AG04449 (cell line): Measurements from ENCODE around the gene TRIM69.
A peak's percentile ranks its signal among the peaks of the same experiment; 100 is the strongest.
"Not testable (repeated sequence)": the region's sequence is repeated elsewhere in the genome, so short reads cannot be mapped to it uniquely, and the experiment has no call there.

Experiments used
- CTCF ChIA-PET: fragments of 350-600 bp; formaldehyde crosslinking; extraction: SDS; loops from one replicate; lab custom pipeline; 2021; ENCODE audit warnings: antibody characterized with exemption; lab: Yijun Ruan, JAX
- POLR2A ChIA-PET: fragments of 400-600, 350-600 bp; formaldehyde crosslinking; extraction: SDS; loops from one replicate; lab custom pipeline; 2020; ENCODE audit warnings: antibody characterized with exemption, inconsistent platforms; lab: Yijun Ruan, JAX
- DNase-seq: peaks from one replicate; pipeline ENCODE4 v3.0.0-alpha.2; 2010; ENCODE audit warnings: low read depth, low spot score
- H3K4me3 ChIP-seq: 2 replicates; pipeline ENCODE4 v1.5.1; 2011; ENCODE audit warnings: low read depth, mild to moderate bottlenecking, control low read depth, low read length
- TF ChIP-seq, protein P1 (sequence below): IDR thresholded peaks from one replicate; pipeline ENCODE4 v1.5.1; 2011; ENCODE audit warnings: mild to moderate bottlenecking, moderate library complexity, low read length, control low read depth, inconsistent platforms; ENCODE audit not compliant: insufficient read depth; ENCODE audit errors: missing control alignments

The TRIM69 gene

DNA sequence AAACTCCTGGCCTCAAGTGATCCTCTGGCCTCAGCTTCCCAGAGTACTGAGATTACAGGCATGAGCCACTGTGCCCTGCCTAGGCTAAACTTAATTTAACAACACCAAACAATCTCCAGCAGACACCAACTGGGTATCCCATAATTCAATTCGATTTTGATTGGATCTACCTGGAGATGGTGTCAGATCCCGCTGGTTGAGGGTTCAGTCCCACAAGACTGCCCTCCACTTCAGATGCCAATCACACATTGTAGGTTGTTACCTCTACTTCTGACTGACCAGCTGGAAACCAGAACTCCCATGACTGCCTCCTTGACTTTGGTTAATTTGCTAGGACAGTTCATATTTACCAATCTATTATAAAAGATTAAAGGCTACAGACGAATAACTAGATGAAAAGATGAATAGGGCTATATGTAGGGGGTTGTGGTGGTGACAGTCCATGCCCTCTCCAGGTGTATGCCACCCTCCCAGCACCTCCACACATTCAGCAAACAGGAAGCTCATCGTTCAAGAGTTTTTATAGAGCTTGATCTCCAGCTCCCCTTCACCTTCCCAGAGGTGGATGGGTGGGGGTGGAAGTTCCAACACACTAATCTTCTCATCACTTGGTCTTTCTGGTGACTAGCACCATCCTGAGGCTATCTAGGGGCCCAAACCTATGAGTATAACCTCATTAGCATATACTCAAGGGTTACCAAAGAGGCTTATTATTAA, 15.7 kb upstream of the TRIM69 start:
- no peak for DNase-seq
- no peak overlapping the region for H3K4me3 ChIP-seq
- POLR2A ChIA-PET = interaction anchor here (1.5 kb wide), 1 partner anchor 9 kb away, joined by 14 read pairs; the partner anchor contains the start of genes B2M and PATL2
- CTCF ChIA-PET = interaction anchor here (1.2 to 2.1 kb wide), 2 partner anchors 8 to 57 kb away, joined by 3 to 10 read pairs; partner anchors contain the start of gene SPG11
- TF ChIP-seq, protein P1, sequence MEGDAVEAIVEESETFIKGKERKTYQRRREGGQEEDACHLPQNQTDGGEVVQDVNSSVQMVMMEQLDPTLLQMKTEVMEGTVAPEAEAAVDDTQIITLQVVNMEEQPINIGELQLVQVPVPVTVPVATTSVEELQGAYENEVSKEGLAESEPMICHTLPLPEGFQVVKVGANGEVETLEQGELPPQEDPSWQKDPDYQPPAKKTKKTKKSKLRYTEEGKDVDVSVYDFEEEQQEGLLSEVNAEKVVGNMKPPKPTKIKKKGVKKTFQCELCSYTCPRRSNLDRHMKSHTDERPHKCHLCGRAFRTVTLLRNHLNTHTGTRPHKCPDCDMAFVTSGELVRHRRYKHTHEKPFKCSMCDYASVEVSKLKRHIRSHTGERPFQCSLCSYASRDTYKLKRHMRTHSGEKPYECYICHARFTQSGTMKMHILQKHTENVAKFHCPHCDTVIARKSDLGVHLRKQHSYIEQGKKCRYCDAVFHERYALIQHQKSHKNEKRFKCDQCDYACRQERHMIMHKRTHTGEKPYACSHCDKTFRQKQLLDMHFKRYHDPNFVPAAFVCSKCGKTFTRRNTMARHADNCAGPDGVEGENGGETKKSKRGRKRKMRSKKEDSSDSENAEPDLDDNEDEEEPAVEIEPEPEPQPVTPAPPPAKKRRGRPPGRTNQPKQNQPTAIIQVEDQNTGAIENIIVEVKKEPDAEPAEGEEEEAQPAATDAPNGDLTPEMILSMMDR = no peak

GRCh38 chr15:44722011-44722410, 14.3 kb upstream of the TRIM69 start:
- TF ChIP-seq, protein P1 = no peak
- CTCF ChIA-PET = interaction anchor here (1.3 to 2.1 kb wide), 4 partner anchors 8 to 144 kb away, joined by 4 to 10 read pairs (median 8); partner anchors contain the start of gene SPG11
- no peak overlapping the region for H3K4me3 ChIP-seq
- DNase-seq = no peak
- POLR2A ChIA-PET = no interaction called here

DNA sequence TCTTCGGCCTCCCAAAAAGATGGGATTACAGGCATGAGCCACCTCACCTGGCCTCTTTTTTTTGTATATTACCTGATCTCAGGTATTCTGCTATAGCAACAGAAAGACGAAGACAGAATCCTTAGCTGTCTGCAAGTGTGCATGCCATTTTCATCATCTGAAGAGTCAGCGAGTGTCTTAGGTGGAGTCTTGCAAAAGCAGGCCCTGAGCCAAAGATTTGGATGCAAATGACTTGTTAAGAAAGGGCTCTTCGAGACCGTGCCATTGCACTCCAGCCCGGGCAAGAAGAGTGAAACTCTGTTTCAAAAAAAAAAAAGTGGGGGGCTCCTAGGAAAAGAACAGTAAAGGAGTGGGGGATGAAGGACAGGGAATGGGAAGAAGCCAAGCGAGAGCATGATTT, 10.2 kb upstream of the TRIM69 start:
- ChIA-PET CTCF (interaction anchor here (0.6 to 5.8 kb wide), 6 partner anchors 11 to 148 kb away, joined by 3 to 52 read pairs (median 4); partner anchors contain the start of genes SPG11 and TRIM69), POLR2A (interaction anchor here (0.6 to 4.1 kb wide), 3 partner anchors 13 to 916 kb away, joined by 4 to 73 read pairs (median 8); partner anchors contain the start of genes B2M, PATL2 and SPG11)
- H3K4me3 ChIP-seq = no peak overlapping the region
- TF ChIP-seq, protein P1 = no peak
- DNase-seq = no peak

- POLR2A ChIA-PET = interaction anchor here (0.6 to 4.1 kb wide), 3 partner anchors 14 to 915 kb away, joined by 4 to 73 read pairs (median 8); partner anchors contain the start of genes B2M, PATL2 and SPG11
- TF ChIP-seq, protein P1 = no peak
- CTCF ChIA-PET = interaction anchor here (0.6 to 5.8 kb wide), 7 partner anchors 11 to 149 kb away, joined by 3 to 52 read pairs (median 4); partner anchors contain the start of genes SPG11 and TRIM69
- DNase-seq = peak; percentile 76
- no peak overlapping the region for H3K4me3 ChIP-seq
Measured at GRCh38 chr15:44726568-44727484, 9.5 kb upstream of the TRIM69 start.

GRCh38 chr15:44727485-44728231, 8.7 kb upstream of the TRIM69 start:
- no peak overlapping the region for H3K4me3 ChIP-seq
- CTCF ChIA-PET = interaction anchor here (1.6 to 5.8 kb wide), 3 partner anchors 10 to 16 kb away, joined by 6 to 52 read pairs (median 49); partner anchors contain the start of genes B2M, PATL2 and TRIM69
- POLR2A ChIA-PET = interaction anchor here (4.1 kb wide), 1 partner anchor 15 kb away, joined by 73 read pairs; the partner anchor contains the start of genes B2M and PATL2
- TF ChIP-seq, protein P1 = no peak
- no peak for DNase-seq

GRCh38 chr15:44728232-44728575, 8.1 kb upstream of the TRIM69 start:
- ChIA-PET CTCF (interaction anchor here (0.8 to 5.8 kb wide), 6 partner anchors 8 to 152 kb away, joined by 3 to 52 read pairs (median 6); partner anchors contain the start of genes B2M, PATL2 and TRIM69), POLR2A (interaction anchor here (1.0 to 4.1 kb wide), 3 partner anchors 10 to 65 kb away, joined by 5 to 73 read pairs (median 11); partner anchors contain the start of genes B2M, PATL2 and SPG11)
- not testable (repeated sequence) for DNase-seq
- peak overlapping the region; percentile 83 for H3K4me3 ChIP-seq
